Globus pallidus (tissue), 1 donor: ENCODE measurements around the gene SERGEF.
A peak's percentile ranks its signal among the peaks of the same experiment; 100 is the strongest.

Experiments used
- DNase-seq: peaks from one replicate; pipeline ENCODE4 v3.0.0-alpha.2; 2015; ENCODE audit warnings: low spot score

Gene SERGEF

DNA sequence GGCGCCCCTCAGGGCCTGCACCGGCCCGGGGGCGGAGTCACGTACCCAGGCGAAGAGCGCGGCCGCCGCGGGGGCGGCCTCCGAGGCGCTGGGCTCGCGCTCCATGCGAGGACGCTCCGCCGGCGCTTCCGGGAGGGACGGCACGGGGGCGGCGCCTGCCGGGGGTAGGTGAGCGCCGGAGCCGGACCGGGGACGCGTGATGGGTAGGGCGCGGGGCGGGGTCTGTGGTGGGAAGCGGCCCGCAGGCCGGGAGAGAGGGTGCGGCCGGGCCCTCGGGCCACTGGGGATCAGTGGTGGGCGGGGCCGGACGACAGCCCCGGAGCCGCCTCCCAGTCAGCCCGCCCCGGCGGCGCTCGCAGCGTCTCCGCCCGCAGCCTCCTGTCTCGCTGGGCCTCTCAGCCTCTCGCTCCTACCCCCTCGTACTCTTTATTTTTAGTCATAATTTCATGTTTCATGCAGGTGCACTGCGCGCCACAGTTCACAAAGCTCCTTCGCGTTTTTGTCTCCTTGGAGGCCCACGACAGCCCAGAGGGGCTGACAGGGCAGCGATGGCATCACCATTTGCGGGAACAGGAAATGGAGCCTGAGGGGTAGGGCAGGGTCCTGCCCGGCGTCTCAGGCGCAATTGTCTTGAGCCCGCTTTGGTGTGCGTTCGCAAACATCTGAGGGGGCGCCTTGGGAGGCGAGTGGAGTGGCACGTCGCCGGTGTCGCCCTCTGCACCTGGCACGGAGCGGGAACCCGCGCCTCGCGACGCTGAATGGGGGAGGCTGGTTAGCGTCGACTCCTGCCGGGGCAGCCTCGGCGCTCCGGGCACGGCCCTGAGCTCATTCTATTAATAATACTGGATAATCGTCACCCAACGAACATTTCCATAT is at the start of gene SERGEF:
TSS of gene SERGEF (minus strand) at position 142 of the 876 bp plus-strand sequence. CDS start at position 105, 37 bp downstream.
- peak; percentile 80 for DNase-seq

DNA sequence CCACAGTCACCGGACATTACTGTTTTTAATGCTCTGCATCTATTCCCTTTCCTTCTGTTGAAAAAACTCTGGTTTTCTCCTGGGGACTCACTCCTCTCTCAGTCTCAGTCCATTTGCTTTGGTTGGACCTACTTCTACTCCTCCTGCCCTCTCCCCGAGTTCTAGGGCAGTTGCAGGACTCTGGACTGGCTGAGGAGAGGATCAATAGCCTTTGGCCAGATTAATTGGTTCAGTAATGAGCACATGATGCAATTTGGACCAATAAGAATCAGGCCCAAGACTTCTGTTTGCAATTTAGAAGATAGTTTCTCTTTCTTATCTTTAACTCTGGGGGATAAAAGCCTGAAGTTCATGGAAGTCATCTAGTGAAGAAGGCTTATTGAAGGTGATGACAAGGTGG is 48.5 kb upstream of the SERGEF start:
- DNase-seq: no peak

DNA sequence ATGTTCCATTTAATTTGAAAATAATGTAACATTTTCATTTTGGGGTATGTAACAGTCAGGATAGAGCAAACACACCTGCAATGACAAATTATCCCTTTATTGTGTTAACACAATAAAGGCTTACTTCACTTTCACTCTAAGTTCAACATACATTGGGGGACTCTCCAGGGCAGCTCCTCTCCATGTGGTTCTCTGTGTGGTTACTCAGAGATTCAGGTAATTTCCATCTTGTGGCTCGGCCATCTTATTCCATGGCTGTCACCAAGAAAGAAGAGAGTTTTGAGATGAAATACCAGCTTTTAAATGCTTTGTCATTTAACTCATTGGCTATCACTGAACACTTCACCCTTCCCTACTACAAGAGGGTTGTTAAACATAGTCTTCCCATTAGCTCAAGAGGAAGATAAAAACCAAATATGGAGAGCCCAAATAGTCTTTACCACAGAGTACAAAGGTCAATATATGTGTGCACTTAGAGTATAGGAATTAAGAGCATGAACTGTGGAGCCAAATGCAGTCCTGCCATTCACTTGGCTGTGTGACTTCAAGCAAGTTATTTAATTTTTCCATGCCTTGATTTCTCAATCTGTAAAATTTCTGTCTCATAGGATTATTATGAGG is 43.8 kb upstream of the SERGEF start:
- no peak for DNase-seq

DNA sequence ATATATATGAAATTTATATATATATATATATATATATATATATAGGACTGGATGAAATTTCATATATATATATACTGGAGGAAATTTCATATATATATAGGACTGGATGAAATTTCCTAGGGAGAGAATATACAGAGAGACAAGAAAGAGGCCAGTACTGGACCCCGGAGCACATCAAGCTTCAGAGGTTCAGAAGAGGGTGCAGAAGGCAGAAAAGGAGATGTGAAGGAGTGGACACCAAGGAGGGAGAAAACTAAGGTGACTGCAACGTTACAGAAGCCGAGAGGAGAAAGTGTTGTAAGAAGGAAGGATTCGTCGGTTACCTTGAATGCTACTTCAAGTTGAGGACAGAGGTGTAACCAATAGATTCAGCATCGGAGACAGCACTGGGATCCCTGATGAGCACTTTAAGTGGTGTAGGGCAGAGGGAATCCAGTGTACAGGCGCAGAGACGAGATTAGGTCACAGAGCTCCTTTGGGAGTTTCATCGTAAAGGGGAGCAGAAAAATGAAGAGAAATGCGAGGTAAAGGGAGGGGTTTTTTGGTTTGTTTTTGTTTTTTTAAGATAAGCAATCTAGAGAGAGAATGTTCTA is 41.8 kb upstream of the SERGEF start:
- no peak for DNase-seq

DNA sequence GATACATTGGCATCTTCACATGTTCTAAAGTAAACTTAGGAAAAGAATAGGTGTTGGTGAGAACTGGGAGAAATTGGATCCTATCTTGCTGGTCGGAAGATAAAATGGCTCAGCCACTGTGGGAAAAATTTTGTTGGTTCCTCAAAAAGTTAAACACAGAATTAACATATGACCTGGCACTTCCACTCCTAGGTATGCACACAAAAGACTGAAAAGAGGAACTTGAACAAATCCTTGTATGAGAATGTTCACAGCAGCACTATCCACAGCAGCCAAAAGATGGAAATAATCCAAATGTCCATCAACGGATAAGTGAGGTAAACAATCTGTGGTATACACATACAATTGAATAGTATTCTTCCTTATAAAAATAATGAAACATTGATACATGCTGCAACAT is 38.0 kb upstream of the SERGEF start:
- no peak for DNase-seq

DNA sequence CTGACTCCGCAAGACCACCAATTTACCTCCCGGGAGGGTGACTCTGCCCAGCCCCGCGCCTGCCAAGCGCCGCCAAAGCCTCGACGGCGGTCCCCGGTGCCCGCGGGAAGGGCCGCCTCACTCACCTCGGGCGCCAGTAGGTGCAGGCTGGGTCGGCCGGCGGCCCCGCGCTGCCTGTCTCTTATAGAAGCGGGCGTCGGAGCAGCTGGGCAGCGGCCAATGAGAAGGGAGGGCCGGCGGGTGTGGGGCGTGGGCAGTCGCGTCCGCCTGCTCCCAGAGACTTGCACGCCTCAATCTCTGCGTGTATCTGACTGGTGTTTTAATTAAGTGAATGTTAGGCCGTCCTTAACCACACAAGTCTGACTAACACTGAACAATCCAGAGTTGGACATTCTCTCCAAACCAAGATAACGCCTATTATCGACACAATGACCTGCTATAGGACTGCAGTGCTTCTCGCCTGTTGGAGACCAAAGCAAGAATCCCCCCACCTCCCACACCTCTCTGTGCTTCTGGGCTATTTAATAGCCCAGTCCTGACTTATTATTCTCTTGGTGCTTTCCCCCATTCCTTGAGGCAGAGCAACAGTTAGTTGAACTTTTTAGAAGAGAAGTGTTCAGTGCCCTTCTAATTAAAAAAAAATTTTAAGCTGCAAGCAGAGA is 33.4 kb upstream of the SERGEF start, which contains the start of gene TPH1:
TSS of gene TPH1 (minus strand) at position 154 of the 662 bp plus-strand sequence. CDS start 5,507 bp downstream, outside the sequence.
- no peak for DNase-seq

DNA sequence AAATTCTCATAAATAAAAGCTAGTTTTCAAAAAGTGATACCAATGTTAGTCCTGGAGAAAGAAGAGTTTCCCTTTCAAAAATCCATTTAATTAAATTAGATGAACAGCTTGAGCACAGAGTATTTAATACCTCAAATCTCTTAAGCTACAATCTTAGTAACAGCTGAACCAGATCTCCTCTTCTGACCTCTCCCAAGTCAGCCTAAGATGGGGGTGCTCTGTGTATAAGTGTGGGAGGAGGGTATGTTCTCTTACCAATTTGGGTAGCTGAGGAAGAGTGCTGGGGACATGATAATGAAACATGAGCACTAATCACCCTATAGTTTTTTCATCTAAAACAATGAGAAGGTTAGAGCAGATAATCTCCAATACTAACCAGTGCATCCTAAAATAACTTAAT is 23.6 kb upstream of the SERGEF start:
- no peak for DNase-seq

DNA sequence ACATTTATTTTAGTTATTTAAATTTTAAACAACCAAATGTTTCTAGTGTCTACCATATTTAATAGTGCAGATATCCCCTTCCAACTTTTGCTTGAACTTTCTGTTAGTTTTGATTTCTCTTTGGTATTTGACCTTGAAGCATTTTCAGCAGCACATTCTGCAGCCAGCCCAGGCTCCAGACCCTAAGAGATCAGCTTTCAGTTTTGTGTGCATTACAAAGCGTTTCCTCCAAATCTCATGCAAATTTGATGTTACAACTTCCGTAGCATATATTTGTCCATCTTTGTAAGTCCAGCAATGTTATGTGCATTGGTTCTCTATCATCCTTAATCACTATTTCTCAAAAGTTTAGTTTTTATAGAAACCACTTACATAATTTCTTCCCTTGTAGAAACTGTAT is 14.6 kb upstream of the SERGEF start:
- no peak for DNase-seq

DNA sequence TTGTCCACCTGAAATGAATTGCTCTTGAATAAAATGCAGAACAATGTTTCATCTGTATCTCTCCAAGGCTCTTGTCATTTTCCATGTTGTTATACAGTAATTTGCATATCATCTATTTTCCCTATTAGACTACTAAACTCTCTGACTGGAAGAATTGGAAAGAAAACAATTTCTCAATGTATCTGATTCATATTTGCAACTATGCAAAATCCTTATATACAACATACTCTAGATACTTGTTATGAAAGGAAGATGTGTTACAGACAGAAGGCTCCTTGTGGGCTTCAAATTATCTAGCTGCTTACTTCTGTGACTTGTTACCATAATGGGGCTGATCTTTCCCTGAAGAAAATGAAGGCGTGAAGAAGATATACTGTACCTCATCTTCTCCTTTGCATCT is 9.6 kb upstream of the SERGEF start:
- DNase-seq: no peak

DNA sequence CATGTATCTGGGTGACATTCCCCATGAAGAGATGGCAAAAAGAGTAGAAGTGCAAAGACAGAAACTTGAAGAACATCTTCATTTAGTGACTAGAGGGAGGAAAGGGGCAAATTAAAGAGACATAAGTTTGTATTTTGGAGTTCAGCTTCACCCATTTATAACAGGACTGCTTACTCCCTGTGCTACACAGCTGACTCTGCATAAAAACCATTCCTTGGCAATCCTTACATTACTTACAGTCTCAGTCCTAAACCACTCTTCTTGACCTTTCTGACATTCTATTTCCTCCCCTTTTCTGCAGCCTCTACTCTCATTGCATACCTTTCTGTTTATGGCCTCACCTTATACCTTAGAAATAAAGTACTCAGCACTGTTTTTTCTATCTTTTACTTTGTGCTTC is 6.8 kb upstream of the SERGEF start:
- DNase-seq: no peak

DNA sequence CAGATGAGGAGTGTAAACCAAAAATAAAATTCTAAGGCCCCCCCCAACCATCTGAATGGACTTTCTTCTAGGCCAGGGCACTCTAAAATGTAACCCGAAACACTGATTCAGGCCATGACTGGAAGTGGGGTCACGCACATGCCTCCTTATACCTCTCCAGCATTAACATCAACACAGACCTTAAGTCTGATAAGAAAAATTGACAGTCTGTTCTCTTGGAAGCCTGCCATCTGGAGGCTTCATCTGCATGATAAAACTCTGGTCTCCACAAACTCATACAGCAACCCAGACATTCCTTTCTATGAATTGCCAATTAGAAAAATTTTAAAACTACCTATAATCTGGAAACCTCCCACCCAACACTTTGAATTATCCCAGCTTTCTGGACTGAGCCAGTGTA is 3.9 kb upstream of the SERGEF start:
- DNase-seq: no peak

DNA sequence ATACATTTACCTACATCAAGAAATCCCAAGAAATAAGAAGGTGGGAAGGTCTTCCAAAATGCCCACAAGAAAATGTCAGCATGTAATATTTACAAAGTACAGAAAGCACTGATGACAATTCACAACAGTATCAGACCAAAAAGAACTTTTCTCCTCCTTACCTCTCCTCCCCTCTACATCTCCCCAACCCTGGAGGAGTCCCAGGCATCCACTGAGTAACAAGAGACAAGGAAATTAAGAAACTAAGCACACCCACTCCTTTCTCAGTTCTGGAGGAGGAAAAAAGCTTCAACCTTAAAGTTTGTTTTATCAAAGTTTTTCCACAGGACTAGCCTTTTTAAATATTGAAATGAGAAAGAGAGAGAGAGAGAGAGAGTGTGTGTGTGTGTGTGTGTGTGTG is 2.0 kb upstream of the SERGEF start:
- DNase-seq: no peak

DNA sequence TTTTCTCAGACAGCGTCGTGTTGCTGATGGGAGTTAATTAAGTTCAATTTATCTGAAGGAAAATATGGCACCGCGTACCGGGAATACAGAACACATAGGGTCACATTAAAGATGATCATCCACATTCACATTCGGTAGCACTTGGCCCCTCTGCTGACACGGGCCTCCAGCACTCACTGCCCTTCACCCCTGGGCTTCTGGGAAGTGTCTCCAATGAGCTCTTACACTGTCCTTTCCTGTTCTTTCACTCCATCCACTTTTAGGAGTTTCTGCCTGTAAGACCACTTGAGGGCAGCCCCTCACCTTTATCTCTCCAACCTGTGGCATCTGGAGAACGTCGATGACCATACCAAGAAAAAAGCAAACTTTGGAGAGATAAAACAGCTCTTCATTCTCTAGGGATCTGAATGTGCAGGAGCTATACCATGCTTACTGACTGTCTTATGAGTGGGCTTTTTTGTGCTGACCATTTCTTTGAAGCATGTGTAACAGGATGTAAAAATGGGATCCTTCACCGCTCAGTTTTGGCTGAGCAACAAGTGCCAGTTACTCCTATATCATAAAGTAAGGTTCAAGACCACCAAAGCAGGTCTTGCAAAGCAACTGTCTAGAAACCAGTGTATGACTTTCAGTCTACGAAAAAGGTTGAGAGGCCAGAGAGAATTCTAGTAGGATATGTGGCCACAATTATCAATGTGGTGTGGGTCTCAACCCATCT is 1.1 kb upstream of the SERGEF start:
- peak; percentile 8 for DNase-seq

DNA sequence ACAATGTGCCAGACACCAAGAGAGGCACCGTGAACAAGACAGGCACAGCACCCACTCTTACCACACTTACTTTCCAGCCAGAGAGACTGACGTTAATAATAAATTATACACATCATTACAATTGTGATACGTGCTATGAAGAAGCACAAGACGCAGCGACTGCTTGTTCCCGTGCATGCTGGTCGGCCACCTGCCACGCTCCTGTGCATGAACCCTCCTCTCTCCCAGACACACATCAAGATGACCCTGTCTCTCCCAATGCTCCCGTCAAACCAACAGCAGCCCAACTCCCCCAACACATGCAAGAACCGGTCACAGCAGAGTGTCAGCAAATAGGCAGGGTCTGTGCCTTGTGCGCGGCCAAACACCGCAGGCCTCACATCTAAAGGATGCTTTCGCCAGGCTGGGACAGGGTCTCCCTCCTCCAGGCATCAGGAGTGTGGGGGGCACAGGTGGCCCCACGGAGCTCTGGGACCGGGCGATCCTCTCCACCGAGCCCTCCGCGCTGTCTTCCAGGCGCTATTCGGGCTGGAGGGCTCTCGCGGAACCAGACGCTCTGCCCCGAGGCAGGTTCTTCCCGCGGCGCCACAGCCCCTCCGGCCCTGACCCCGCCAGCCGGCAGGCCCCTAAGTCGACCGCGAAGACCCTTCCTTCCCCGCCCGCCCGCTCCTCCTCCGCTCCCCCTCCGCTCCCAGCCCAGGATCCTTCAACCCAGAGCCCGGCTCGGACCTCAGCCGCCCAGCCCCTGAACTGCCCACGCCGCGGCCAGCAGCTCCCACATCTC is 533 bp downstream of the SERGEF start:
- DNase-seq: peak; percentile 41

DNA sequence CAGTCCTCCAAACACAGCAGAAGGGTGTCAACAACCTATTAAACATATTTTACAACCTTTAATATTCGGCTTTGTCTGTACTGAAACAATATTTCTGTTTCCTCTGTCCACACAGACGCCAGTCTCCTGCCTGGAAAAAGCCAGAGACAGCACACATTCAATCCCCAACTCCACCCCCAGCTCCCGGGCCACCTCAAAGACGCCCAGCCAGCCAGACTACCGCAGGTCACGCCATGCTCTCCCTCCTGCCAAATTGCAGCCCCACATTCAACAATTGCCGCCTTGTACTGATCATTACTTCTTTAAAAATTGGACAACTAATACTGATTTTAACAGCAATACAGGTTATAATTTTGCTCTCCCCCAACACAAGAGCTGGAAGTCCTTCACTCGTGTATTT is 1.2 kb downstream of the SERGEF start:
- no peak for DNase-seq

DNA sequence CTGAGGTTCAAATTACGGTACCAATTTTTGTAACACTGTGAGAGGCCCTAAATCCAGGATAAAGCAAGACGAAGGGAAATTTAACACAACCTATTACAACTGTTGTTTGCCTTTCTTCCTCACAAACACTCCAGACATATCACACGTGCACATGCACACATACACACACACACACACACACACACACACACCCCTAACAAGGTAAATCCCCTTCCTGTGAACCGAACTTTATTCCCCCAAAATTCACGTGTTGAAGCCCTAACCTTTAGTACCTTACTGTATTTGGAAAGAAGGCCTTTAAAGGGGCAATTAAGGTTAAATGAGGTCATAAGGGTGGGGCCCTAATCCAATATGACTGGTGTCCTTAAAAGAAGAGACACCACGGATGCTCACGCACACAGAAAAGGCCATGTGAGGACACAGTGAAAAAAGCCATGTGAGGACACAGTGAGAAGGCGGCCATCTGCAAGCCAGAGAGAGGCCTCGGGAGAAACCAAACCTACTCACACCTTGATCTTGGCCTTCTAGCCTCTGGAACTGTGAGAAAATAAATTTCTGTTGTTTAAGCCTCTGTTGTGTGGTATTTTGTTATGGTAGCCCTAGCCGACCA is 1.8 kb downstream of the SERGEF start:
- no peak for DNase-seq

DNA sequence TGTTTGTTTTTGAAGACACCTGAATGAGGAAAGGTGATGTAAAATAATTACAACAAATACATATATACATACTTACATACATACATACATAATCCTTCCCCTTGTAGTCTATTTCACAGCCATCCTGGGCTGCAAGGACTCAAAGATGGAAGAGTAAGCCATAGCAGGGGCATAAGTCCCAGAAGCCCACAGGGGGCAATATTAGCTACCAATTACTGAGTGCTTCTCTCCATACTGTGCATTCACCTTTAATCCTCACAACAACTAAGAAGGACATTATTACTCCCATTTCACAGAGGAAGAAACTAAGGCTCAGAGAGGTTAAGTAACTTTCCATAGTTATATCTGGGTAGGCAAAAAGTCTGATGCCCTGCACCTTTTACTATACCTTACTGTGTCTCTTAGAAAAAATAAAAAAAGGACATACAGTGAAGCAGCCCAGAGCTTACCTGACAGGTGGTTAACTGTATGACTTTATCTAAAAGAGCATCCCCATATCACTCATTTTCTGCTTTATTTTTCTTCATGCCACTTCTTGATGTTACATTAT is 2.7 kb downstream of the SERGEF start:
- DNase-seq: no peak

DNA sequence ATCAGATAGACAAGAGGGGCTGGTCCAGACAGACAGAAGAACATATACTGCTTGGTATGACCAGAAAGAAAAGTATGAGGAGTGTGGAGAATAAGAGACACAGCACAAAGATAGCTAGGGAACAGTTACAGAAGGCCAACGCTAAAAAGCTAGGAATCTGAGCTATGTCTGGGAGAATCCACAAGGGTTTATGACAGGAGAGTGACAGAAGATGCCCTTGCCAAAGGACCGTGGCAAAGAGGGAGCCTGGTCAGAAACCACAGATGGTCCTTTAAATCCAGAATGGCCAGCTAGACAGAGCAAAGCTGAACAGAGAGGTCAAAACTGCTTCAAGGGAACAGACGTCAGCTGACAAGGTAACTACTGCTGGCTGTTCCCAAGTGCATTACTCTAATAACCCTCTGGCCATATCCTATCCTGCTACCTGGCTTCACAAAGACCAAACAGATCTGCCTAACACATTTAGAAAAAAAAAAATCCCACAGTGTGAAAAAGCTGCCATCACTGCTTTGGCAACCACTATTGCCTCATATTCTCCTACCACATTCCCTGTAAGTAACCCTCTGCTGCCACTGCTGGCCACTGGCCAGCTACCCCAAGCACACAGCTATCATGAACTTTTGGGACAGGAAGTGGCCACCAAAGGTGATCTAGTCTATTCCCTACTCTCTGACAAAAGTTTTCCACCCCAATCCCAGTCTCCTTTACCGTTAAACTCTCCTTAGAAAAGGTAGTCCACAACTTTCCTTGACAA is 7.3 kb downstream of the SERGEF start:
- no peak for DNase-seq

DNA sequence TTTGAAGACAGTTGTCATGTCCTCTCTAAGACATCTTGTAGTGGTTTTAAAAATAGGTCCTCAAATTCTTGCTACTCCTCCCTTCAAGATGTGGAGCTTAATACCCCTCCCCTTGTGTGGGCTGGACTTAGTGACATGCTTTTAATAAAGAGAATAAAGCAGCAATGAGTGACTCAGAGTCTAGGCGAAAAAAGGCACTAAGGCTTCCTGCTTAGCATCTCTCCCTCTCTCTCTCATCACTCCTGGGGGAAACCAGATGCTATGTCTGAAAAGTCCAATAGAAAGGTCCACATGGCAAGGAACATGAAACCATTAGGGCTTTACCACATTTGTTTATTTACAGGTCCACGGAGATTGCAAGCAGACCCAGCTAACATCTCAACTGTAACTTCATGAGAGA is 11.7 kb downstream of the SERGEF start:
- no peak for DNase-seq

DNA sequence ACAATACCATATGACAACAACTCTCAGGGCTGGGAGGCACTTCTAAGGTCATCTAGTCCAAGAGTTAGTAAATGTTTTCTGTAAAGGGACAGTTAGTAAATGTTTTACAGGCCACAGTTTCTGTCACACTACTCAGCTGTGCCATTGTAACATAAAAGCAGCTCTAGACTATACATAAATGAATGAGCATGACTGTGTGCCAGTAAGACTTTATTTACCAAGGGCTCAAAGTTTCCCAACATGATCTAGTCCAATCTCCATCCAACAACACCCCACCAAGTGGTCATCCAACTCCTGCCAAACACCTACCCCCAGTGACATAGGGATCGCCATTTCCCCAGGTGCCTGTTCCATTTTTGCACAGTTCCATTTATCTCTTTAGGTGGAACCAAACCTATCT is 12.1 kb downstream of the SERGEF start:
- DNase-seq: no peak
